Left forelimb (tissue), 1 donor: ENCODE results near the gene SRRM2.
A peak's percentile ranks its signal among the peaks of the same experiment; 100 is the strongest.

Source experiments
- DNase-seq: peaks from one replicate; pipeline ENCODE4 v3.0.0-alpha.2; 2018; ENCODE audit warnings: low spot score

The SRRM2 gene

GRCh38 chr16:2798723-2799204 is 46.3 kb downstream of the SRRM2 start:
- peak; percentile 31 for DNase-seq

- peak; percentile 37 for DNase-seq
Measured at GRCh38 chr16:2799205-2799858, 46.9 kb downstream of the SRRM2 start.

DNA sequence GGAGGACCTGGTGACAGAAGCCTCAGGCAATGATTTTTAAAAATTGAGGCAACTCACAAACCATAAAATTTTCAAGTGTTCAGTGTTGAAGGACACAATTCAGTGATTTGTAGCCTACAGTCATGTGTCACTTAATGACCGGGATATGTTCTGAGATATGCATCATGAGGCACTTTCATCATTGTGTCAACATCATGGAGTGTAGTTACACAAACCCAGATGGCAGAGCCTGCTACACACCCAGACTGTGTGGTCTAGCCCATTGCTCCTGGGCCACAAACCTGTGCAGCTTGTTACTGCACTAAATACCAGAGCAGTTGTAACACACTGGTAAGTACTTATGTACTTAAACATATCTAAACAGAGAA is 47.4 kb downstream of the SRRM2 start:
- DNase-seq, result no peak

DNA sequence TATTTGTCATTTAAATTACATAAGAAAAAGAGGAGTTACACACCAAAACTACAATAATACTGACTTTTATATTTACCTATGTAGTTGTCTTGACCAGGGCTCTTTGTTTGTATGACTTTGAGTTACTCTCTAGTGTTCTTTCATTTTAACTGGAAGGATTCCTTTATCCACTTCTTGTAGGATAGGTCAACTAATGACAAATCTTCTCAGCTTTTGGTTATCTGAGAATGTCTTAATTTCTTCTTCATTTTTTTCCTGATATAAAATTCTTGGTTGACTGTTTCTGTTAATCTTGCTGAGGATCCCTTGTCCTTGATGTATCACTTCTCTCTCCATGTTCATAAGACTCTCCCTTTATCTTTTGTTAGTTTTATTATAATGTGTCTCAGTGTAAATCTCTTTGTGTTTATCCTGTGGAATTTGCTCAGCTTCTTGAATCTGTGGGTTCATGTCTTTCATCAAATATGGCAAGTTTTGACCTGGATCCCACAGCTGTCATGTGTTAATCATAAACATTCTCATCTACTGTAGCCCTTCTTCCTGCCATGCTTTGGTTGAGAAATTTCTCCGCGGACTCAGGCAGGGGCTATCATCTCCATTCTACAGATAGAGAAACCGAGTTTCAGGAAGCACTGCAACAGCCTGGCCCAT is 51.2 kb downstream of the SRRM2 start:
- DNase-seq, result no peak

- peak; percentile 36 for DNase-seq
Measured at GRCh38 chr16:2804728-2805127, 52.3 kb downstream of the SRRM2 start.

GRCh38 chr16:2806286-2806685 is 53.8 kb downstream of the SRRM2 start:
- DNase-seq, result peak; percentile 50

GRCh38 chr16:2808181-2808580 is 55.7 kb downstream of the SRRM2 start:
- peak; percentile 37 for DNase-seq

GRCh38 chr16:2809149-2809760 is 56.8 kb downstream of the SRRM2 start:
- no peak for DNase-seq

- DNase-seq, result peak; percentile 11
Measured at GRCh38 chr16:2810651-2811050, 58.2 kb downstream of the SRRM2 start.

GRCh38 chr16:2811703-2812471 is 59.4 kb downstream of the SRRM2 start:
- peak; percentile 45 for DNase-seq

GRCh38 chr16:2813771-2814221 is 61.4 kb downstream of the SRRM2 start:
- DNase-seq, result peak; percentile 54

DNA sequence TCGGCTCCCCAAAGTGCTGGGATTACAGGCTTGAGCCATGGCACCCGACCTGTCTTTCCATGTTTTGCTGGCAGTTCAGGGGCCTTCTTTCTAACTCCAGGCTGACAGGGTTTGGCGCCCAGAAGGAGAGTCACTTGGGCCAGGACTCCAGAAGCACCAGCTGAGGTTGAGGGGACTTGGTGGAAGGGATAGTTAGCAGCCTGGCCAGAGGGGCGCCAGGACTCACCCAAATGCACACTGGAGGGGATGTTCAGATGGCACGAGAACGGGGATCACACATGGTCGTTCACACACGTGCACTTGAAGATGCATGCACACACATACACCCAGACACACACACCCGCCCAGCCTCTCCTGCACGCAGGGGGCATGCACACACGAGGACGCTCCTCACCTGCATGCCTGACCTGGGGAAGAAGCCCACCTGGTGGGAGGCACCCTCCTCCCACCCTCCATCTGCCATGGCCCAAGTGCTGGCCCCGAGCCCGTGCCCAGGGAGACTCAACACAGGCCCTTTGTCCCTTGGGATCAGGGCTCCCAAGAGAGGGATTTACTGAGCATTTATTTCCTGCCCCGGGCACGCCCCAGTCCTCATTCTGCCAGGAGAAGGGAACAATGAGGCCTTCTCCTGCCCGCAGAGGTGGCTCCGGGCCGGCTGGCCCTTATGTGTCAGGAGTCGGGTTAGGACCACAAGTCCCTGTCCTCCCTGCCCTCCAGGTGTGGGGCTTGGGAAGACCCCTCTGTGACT is 62.3 kb downstream of the SRRM2 start:
- peak; percentile 62 for DNase-seq

DNA sequence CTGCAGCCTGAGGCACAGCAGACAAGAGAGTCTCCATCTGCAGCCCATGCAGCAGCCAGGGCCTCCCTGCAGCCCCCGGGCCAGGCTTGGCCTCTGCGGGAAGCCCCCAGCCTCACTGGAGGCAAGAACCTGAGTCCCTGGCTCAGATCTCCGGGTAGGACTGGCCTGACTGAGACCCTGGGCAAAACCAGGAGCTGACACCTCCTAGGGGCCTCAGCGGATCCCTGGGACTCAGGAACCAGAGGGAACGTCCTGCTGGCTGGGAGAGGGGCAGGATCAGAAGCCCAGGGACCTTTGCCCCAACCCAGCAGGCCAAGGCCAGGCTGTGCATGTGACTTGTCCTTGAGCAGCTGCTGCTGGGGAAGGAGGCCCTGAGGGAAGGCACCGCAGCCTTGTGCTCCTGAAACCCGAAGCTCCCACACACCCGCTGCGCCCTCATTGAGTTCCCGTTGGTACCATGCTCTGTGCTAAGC is 62.9 kb downstream of the SRRM2 start:
- DNase-seq, result peak; percentile 30

GRCh38 chr16:2816751-2817339 is 64.4 kb downstream of the SRRM2 start, which contains the start of gene PRSS21:
Gene PRSS21, plus strand, starts transcription at chr16:2817237. Its CDS starts 32 bp downstream, at chr16:2817269.
- peak; percentile 52 for DNase-seq

DNA sequence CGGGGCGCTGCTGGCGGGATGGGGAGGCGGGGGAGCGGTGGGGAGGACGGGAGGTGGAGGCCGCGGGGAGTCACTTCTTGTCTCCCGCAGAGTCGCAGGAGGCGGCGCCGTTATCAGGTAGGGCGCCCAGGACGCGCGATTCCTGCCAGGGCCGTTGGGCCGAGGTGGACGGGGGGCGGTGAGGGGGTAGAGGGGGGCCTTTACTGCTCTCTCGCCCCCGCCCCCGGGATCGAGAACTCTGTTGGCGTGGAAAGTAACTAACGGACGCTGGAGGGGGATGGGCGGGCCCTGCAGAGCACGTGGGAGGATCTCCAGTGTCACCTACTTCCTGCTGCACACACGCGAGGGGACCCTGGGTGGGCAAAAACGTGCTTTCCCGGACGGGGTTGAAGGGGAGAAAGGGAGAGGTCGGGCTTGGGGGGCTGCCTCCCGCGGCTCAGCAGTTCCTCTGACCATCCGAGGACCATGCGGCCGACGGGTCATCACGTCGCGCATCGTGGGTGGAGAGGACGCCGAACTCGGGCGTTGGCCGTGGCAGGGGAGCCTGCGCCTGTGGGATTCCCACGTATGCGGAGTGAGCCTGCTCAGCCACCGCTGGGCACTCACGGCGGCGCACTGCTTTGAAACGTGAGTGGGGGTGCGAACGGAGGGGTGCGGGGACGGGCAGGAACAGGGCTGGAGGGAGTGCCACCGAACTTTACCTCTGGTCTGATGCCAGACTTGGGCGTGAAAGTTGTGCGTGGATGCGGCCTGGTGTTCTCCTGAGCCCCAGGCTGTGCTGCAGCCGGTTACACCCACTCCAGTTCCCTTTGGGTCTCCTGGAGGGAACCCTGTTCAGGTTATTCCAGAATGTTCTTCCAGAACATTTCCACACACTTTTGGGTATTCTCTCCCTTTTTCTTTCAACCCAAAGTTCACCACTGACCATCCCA is 65.2 kb downstream of the SRRM2 start:
- peak; percentile 62 for DNase-seq

GRCh38 chr16:2818272-2818876 is 65.9 kb downstream of the SRRM2 start:
- peak; percentile 57 for DNase-seq

DNA sequence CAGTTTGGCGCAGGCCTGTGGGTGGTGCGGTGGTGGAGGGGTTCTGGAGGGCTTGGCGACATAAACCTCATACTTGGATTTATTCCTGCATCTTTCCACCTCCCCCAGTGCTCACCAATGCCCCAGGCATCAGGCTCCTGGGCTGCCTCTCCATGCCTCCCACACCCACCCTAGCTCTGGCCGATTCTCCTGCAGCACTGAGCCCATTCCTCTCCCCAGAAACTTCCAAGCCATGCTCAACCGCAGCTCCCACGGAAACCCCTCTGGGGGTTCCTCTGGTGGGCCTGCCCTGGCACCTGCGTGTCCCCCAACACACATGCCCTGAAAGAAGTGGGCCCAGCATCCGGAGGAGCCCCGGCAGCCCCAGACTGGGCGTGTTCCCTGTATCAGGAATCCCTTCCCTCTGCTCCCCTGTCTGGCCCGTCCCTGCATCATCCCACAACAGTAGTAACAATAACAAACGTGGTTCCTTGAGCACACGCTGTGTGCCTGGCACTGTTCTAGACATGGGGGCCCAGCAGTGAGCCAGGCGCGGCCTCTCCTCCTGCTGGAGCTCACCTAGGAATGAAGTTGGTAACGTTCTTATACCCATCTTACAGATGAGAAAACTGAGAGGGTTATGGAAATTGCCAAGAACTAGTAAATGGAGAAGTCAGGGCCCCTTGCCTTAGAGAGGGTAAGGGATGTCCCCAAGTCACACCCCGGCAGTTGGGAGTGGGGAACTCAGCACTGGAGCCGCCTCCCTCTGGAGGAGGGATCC is 66.9 kb downstream of the SRRM2 start:
- DNase-seq, result peak; percentile 45

DNA sequence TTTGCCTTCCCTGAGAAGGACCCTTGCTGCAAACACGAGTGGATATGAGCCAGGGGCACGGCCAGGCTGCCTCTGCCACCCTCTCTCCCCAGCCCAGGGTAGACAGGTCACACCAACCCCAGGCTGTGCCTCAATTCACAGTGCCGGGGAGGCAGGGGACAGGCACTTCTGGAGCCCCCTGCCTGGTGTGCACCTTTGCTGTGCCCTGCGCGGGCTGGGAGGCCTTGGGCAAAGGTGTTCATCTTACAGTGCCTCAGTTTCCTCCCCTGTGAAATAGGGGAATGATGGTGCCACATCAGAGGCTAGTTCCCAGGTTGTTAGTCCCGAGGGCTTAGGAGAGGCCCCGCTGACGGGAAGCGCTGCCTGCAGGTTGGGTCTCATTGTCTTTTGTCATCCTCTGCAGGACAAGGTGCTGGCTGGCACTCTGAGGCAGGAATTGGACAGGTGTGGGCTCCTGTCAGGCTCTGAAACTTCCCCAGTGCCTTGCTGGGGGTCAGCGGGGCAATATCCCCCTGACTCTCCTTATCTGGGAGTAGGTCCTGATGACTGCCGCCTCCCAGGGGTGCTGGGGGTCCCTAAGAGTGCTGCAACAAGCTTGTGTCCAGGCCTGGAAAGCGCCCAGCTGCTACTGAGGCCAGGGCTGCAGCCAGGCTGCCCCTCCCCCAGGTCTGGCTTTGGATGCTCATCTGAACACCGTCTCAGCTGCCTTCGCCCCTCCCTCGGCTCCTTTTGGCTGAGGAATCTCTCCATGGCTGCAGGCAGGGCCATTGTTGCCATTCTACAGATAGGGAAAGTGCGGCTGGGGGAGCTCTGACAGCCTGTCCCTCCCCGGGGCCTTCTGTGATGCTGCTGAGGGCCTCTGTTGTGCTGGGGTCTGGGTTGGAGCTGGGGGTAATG is 67.7 kb downstream of the SRRM2 start:
- DNase-seq, result peak; percentile 41
